Measurements from ENCODE around the gene KIAA1614.

The KIAA1614 gene

GRCh38 chr1:180926164-180926981, 13.7 kb downstream of the KIAA1614 start:
- Histone ChIP-seq H3K4me1 (ENCODE audit: control insufficient read depth, insufficient read depth, low read length, unreplicated experiment) (no peaks in the 10 kb centered on the region), H3K27ac (ENCODE audit: low read depth, low read length) (no peak overlapping the region), H3K4me3 (ENCODE audit: low read depth, low read length) (no peak overlapping the region)

GRCh38 chr1:180927348-180927747, 14.7 kb downstream of the KIAA1614 start:
- H3K4me3 ChIP-seq (ENCODE audit: low read depth, low read length) = no peak overlapping the region
- H3K36me3 ChIP-seq (ENCODE audit: insufficient read depth, low read length) = no peaks in the 10 kb centered on the region
- H3K79me2 ChIP-seq (ENCODE audit: control insufficient read depth, insufficient read depth, low read length, unreplicated experiment) = no peaks in the 10 kb centered on the region
- no peaks in the 10 kb centered on the region for H3K27me3 ChIP-seq (ENCODE audit: insufficient read depth, low read length)
- no peaks in the 10 kb centered on the region for H3K4me1 ChIP-seq (ENCODE audit: control insufficient read depth, insufficient read depth, low read length, unreplicated experiment)
- no peak overlapping the region for H3K27ac ChIP-seq (ENCODE audit: low read depth, low read length)
- H2AFZ ChIP-seq (ENCODE audit: low read length, unreplicated experiment) = no peak overlapping the region

More at GRCh38 chr1:180926164-180926981, 13.7 kb downstream of the KIAA1614 start:
- no peak overlapping the region for H2AFZ ChIP-seq (ENCODE audit: low read length, unreplicated experiment)
- no peaks in the 10 kb centered on the region for H3K36me3 ChIP-seq (ENCODE audit: insufficient read depth, low read length)
- H3K79me2 ChIP-seq (ENCODE audit: control insufficient read depth, insufficient read depth, low read length, unreplicated experiment) = no peaks in the 10 kb centered on the region
- H3K27me3 ChIP-seq (ENCODE audit: insufficient read depth, low read length) = no peaks in the 10 kb centered on the region

GRCh38 chr1:180927841-180928240, 15.1 kb downstream of the KIAA1614 start:
- Histone ChIP-seq H3K27ac (ENCODE audit: low read depth, low read length) (no peak overlapping the region), H3K4me3 (ENCODE audit: low read depth, low read length) (no peak overlapping the region), H2AFZ (ENCODE audit: low read length, unreplicated experiment) (no peak overlapping the region), H3K36me3 (ENCODE audit: insufficient read depth, low read length) (no peaks in the 10 kb centered on the region), H3K27me3 (ENCODE audit: insufficient read depth, low read length) (no peaks in the 10 kb centered on the region), H3K79me2 (ENCODE audit: control insufficient read depth, insufficient read depth, low read length, unreplicated experiment) (no peaks in the 10 kb centered on the region), H3K4me1 (ENCODE audit: control insufficient read depth, insufficient read depth, low read length, unreplicated experiment) (no peaks in the 10 kb centered on the region)

GRCh38 chr1:180928331-180929230, 15.9 kb downstream of the KIAA1614 start:
- H3K4me1 ChIP-seq (ENCODE audit: control insufficient read depth, insufficient read depth, low read length, unreplicated experiment) = no peaks in the 10 kb centered on the region

GRCh38 chr1:180929389-180929788, 16.7 kb downstream of the KIAA1614 start:
- H3K4me3 ChIP-seq (ENCODE audit: low read depth, low read length) = no peak overlapping the region
- H3K79me2 ChIP-seq (ENCODE audit: control insufficient read depth, insufficient read depth, low read length, unreplicated experiment) = no peaks in the 10 kb centered on the region
- H3K4me1 ChIP-seq (ENCODE audit: control insufficient read depth, insufficient read depth, low read length, unreplicated experiment) = no peaks in the 10 kb centered on the region
- no peaks in the 10 kb centered on the region for H3K36me3 ChIP-seq (ENCODE audit: insufficient read depth, low read length)
- no peaks in the 10 kb centered on the region for H3K27me3 ChIP-seq (ENCODE audit: insufficient read depth, low read length)
- H3K27ac ChIP-seq (ENCODE audit: low read depth, low read length) = no peak overlapping the region
- H2AFZ ChIP-seq (ENCODE audit: low read length, unreplicated experiment) = no peak overlapping the region

More at GRCh38 chr1:180928331-180929230, 15.9 kb downstream of the KIAA1614 start:
- Histone ChIP-seq H3K27me3 (ENCODE audit: insufficient read depth, low read length) (no peaks in the 10 kb centered on the region), H3K4me3 (ENCODE audit: low read depth, low read length) (no peak overlapping the region), H3K36me3 (ENCODE audit: insufficient read depth, low read length) (no peaks in the 10 kb centered on the region), H2AFZ (ENCODE audit: low read length, unreplicated experiment) (no peak overlapping the region), H3K79me2 (ENCODE audit: control insufficient read depth, insufficient read depth, low read length, unreplicated experiment) (no peaks in the 10 kb centered on the region), H3K27ac (ENCODE audit: low read depth, low read length) (no peak overlapping the region)

GRCh38 chr1:180930687-180931086, 18.0 kb downstream of the KIAA1614 start:
- no peaks in the 10 kb centered on the region for H3K4me1 ChIP-seq (ENCODE audit: control insufficient read depth, insufficient read depth, low read length, unreplicated experiment)
- H3K79me2 ChIP-seq (ENCODE audit: control insufficient read depth, insufficient read depth, low read length, unreplicated experiment) = no peaks in the 10 kb centered on the region
- no peak overlapping the region for H2AFZ ChIP-seq (ENCODE audit: low read length, unreplicated experiment)
- H3K27me3 ChIP-seq (ENCODE audit: insufficient read depth, low read length) = no peaks in the 10 kb centered on the region
- H3K4me3 ChIP-seq (ENCODE audit: low read depth, low read length) = no peak overlapping the region
- H3K36me3 ChIP-seq (ENCODE audit: insufficient read depth, low read length) = no peaks in the 10 kb centered on the region
- H3K27ac ChIP-seq (ENCODE audit: low read depth, low read length) = no peak overlapping the region

GRCh38 chr1:180931529-180931928, 18.8 kb downstream of the KIAA1614 start:
- Histone ChIP-seq H3K36me3 (ENCODE audit: insufficient read depth, low read length) (no peaks in the 10 kb centered on the region), H3K79me2 (ENCODE audit: control insufficient read depth, insufficient read depth, low read length, unreplicated experiment) (no peaks in the 10 kb centered on the region), H3K4me3 (ENCODE audit: low read depth, low read length) (no peak overlapping the region), H3K4me1 (ENCODE audit: control insufficient read depth, insufficient read depth, low read length, unreplicated experiment) (no peaks in the 10 kb centered on the region), H3K27me3 (ENCODE audit: insufficient read depth, low read length) (no peaks in the 10 kb centered on the region), H3K27ac (ENCODE audit: low read depth, low read length) (no peak overlapping the region), H2AFZ (ENCODE audit: low read length, unreplicated experiment) (no peak overlapping the region)

- Histone ChIP-seq H3K27ac (ENCODE audit: low read depth, low read length) (no peak overlapping the region), H3K4me1 (ENCODE audit: control insufficient read depth, insufficient read depth, low read length, unreplicated experiment) (no peaks in the 10 kb centered on the region), H3K4me3 (ENCODE audit: low read depth, low read length) (no peak overlapping the region), H3K36me3 (ENCODE audit: insufficient read depth, low read length) (no peaks in the 10 kb centered on the region), H3K79me2 (ENCODE audit: control insufficient read depth, insufficient read depth, low read length, unreplicated experiment) (no peaks in the 10 kb centered on the region), H3K27me3 (ENCODE audit: insufficient read depth, low read length) (no peaks in the 10 kb centered on the region), H2AFZ (ENCODE audit: low read length, unreplicated experiment) (no peak overlapping the region)
These were observed 19.7 kb downstream of the KIAA1614 start for GRCh38 chr1:180932378-180932777.

- H3K27ac ChIP-seq (ENCODE audit: low read depth, low read length) = no peak overlapping the region
- no peaks in the 10 kb centered on the region for H3K36me3 ChIP-seq (ENCODE audit: insufficient read depth, low read length)
- no peaks in the 10 kb centered on the region for H3K4me1 ChIP-seq (ENCODE audit: control insufficient read depth, insufficient read depth, low read length, unreplicated experiment)
- H3K27me3 ChIP-seq (ENCODE audit: insufficient read depth, low read length) = no peaks in the 10 kb centered on the region
- H3K79me2 ChIP-seq (ENCODE audit: control insufficient read depth, insufficient read depth, low read length, unreplicated experiment) = no peaks in the 10 kb centered on the region
- no peak overlapping the region for H2AFZ ChIP-seq (ENCODE audit: low read length, unreplicated experiment)
- no peak overlapping the region for H3K4me3 ChIP-seq (ENCODE audit: low read depth, low read length)
These were observed 20.4 kb downstream of the KIAA1614 start for GRCh38 chr1:180933141-180933540.

- Histone ChIP-seq H3K36me3 (ENCODE audit: insufficient read depth, low read length) (no peaks in the 10 kb centered on the region), H3K27me3 (ENCODE audit: insufficient read depth, low read length) (no peaks in the 10 kb centered on the region), H3K79me2 (ENCODE audit: control insufficient read depth, insufficient read depth, low read length, unreplicated experiment) (no peaks in the 10 kb centered on the region), H2AFZ (ENCODE audit: low read length, unreplicated experiment) (no peak overlapping the region), H3K4me3 (ENCODE audit: low read depth, low read length) (no peak overlapping the region), H3K27ac (ENCODE audit: low read depth, low read length) (no peak overlapping the region), H3K4me1 (ENCODE audit: control insufficient read depth, insufficient read depth, low read length, unreplicated experiment) (no peaks in the 10 kb centered on the region)
These were observed 21.9 kb downstream of the KIAA1614 start for GRCh38 chr1:180934563-180934962.

Measured in ACC112 (cell line).